HEK293 (cell line): ENCODE data around the gene ZNF662.

Source experiments
- CTCF ChIP-seq: fragments of 450-650 bp; formaldehyde crosslinking; IDR thresholded peaks from 2 replicates; pipeline ENCODE4 v1.5.1; 2016; ENCODE audit warnings: missing biosample characterization, missing genetic modification characterization
- GFI1B ChIP-seq: fragments of 450-650 bp; formaldehyde crosslinking; IDR thresholded peaks from 2 replicates; pipeline ENCODE4 v1.5.1; 2016; ENCODE audit warnings: missing biosample characterization, missing genetic modification characterization
- TF ChIP-seq, protein P1 (sequence below): fragments of 450-650 bp; formaldehyde crosslinking; IDR thresholded peaks from 2 replicates; pipeline ENCODE4 v1.5.1; 2017; ENCODE audit warnings: missing biosample characterization, missing genetic modification characterization

DNA sequence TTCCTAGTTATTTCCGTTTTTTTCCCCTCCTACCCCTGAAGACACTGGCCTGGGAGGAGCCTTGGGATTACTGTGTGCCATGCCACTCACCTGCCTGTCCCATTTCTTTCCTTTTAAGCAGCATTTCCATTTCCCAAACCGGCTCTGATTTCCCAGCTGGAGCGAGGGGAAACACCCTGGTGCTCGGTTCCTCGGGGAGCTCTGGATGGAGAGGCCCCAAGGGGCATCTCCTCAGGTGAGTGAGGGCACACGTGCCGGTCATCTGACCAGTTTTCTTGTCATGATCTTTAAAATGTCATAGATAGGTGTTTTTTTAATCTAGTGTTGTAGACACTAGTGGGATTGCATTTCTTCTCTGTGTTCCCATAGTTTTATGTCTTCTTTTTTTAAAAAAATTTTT lies 2.7 kb downstream of the ZNF662 start:
- TF ChIP-seq CTCF (tag by site-specific recombination) (no peak), GFI1B (no peak)
- TF ChIP-seq, protein P1, sequence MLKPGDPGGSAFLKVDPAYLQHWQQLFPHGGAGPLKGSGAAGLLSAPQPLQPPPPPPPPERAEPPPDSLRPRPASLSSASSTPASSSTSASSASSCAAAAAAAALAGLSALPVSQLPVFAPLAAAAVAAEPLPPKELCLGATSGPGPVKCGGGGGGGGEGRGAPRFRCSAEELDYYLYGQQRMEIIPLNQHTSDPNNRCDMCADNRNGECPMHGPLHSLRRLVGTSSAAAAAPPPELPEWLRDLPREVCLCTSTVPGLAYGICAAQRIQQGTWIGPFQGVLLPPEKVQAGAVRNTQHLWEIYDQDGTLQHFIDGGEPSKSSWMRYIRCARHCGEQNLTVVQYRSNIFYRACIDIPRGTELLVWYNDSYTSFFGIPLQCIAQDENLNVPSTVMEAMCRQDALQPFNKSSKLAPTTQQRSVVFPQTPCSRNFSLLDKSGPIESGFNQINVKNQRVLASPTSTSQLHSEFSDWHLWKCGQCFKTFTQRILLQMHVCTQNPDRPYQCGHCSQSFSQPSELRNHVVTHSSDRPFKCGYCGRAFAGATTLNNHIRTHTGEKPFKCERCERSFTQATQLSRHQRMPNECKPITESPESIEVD: no peak
